Neural cell (in vitro differentiated cells): Measurements from ENCODE around the gene DAND5. TPM values are rescaled to one million over a fixed set of nuclear protein-coding genes. Genes with fewer than 3 reads are reported as not detected.

Experiments
- H2AFZ ChIP-seq: fragments of 200-600, 300-800 bp; sonication (generic), shearing (Covaris generic); 2 replicates; pipeline ENCODE4 v1.6.0; 2014; ENCODE audit warnings: low read depth, mild to moderate bottlenecking, antibody characterized with exemption, low read length, moderate library complexity
- H3F3A ChIP-seq: fragments of 200-600 bp; shearing (Covaris generic); 2 replicates; pipeline ENCODE4 v1.6.1; 2016; ENCODE audit warnings: mild to moderate bottlenecking, moderate library complexity, mixed read lengths, antibody characterized with exemption, low read length; ENCODE audit not compliant: insufficient read depth, poor library complexity, severe bottlenecking
- H3K27ac ChIP-seq: fragments of 200-600, 300-800 bp; sonication (generic), shearing (Covaris generic); 2 replicates; pipeline ENCODE4 v1.5.1; 2014; ENCODE audit warnings: mild to moderate bottlenecking, low read length, moderate library complexity
- H3K27me3 ChIP-seq: fragments of 300-800, 200-600 bp; sonication (generic), shearing (Covaris generic); 2 replicates; pipeline ENCODE4 v1.6.0; 2014; ENCODE audit warnings: mild to moderate bottlenecking, low read depth, low read length, moderate library complexity; ENCODE audit not compliant: insufficient read depth
- H3K36me3 ChIP-seq: fragments of 300-800, 200-600 bp; sonication (generic), shearing (Covaris generic); 2 replicates; pipeline ENCODE4 v1.5.1; 2014; ENCODE audit warnings: mild to moderate bottlenecking, antibody characterized with exemption, low read length, moderate library complexity; ENCODE audit not compliant: insufficient read depth
- H3K4me2 ChIP-seq: fragments of 300-800, 200-600 bp; sonication (generic), shearing (Covaris generic); 2 replicates; pipeline ENCODE4 v1.6.0; 2014; ENCODE audit warnings: mild to moderate bottlenecking, low read length
- H3K4me3 ChIP-seq: fragments of 300-800, 200-600 bp; sonication (generic), shearing (Covaris generic); 2 replicates; pipeline ENCODE4 v1.5.1; 2014; ENCODE audit warnings: mild to moderate bottlenecking, low read length, moderate library complexity
- H3K79me2 ChIP-seq: fragments of 200-600 bp; shearing (Covaris generic); replicated peaks from 2 replicates; pipeline ENCODE4 v1.6.0; 2014; ENCODE audit warnings: mild to moderate bottlenecking, low read length, moderate library complexity; ENCODE audit not compliant: insufficient read depth
- H3K9ac ChIP-seq: fragments of 300-800, 200-600 bp; sonication (generic), shearing (Covaris generic); 2 replicates; pipeline ENCODE4 v1.6.1; 2016; ENCODE audit warnings: mild to moderate bottlenecking, low read length, mixed read lengths
- H3K9me2 ChIP-seq: fragments of 200-600 bp; shearing (Covaris generic); 2 replicates; pipeline ENCODE4 v1.6.1; 2016; ENCODE audit warnings: mild to moderate bottlenecking, low read length, mixed read lengths; ENCODE audit not compliant: insufficient read depth
- H3K9me3 ChIP-seq: fragments of 200-600, 300-800 bp; sonication (generic), shearing (Covaris generic); 2 replicates; pipeline ENCODE4 v1.6.1; 2016; ENCODE audit warnings: mild to moderate bottlenecking, mixed run types, low read length, moderate library complexity, mixed read lengths
- H4K20me1 ChIP-seq: fragments of 200-600 bp; shearing (Covaris generic); 2 replicates; pipeline ENCODE4 v1.6.1; 2016; ENCODE audit warnings: mild to moderate bottlenecking, mixed run types; ENCODE audit not compliant: insufficient read depth
- CTCF ChIP-seq: fragments of 450-650 bp; IDR thresholded peaks from 2 replicates; pipeline ENCODE4 v1.5.1; 2014; ENCODE audit warnings: antibody characterized with exemption, mild to moderate bottlenecking, moderate library complexity; ENCODE audit not compliant: poor library complexity, severe bottlenecking
- EP300 ChIP-seq: fragments of 450-650 bp; conservative IDR thresholded peaks from 2 replicates; pipeline ENCODE4 v1.6.1; 2014; ENCODE audit warnings: antibody characterized with exemption, mild to moderate bottlenecking, moderate library complexity; ENCODE audit not compliant: poor library complexity, severe bottlenecking
- EZH2 ChIP-seq: fragments of 200-600, 300-800 bp; shearing (Covaris generic), sonication (generic); IDR thresholded peaks from 2 replicates; pipeline ENCODE4 v1.6.1; 2014; ENCODE audit warnings: antibody characterized with exemption, low read length, borderline replicate concordance, mild to moderate bottlenecking; ENCODE audit not compliant: insufficient read depth, poor library complexity, severe bottlenecking
- MXI1 ChIP-seq: fragments of 450-650 bp; conservative IDR thresholded peaks from 2 replicates; pipeline ENCODE4 v1.6.1; 2014; ENCODE audit warnings: antibody characterized with exemption, mild to moderate bottlenecking; ENCODE audit not compliant: poor library complexity, severe bottlenecking
- POLR2AphosphoS5 ChIP-seq: IDR thresholded peaks from 2 replicates; pipeline ENCODE4 v1.6.1; 2012
- RAD21 ChIP-seq: fragments of 450-650 bp; conservative IDR thresholded peaks from 2 replicates; pipeline ENCODE4 v1.6.1; 2014; ENCODE audit warnings: antibody characterized with exemption, mild to moderate bottlenecking, moderate library complexity
- SMC3 ChIP-seq: fragments of 450-650 bp; conservative IDR thresholded peaks from 2 replicates; pipeline ENCODE4 v1.6.1; 2014; ENCODE audit warnings: antibody characterized with exemption, mild to moderate bottlenecking, moderate library complexity; ENCODE audit not compliant: poor library complexity
- TAF1 ChIP-seq: IDR thresholded peaks from 2 replicates; pipeline ENCODE4 v1.6.1; 2012; ENCODE audit warnings: low read depth
- polyA plus RNA-seq: library from polyadenylated mRNA; depleted of rRNA; stranded (reverse); fragments of >200 nt; gene quantifications from 2 replicates; pipeline ENCODE4 v1.2.3, GENCODE V29; 2014
- TF ChIP-seq, protein P1 (sequence below): IDR thresholded peaks from 2 replicates; pipeline ENCODE4 v1.6.1; 2012; ENCODE audit warnings: borderline replicate concordance

The DAND5 gene
- polyA plus RNA-seq, 1 donor from 2014 or later = not detected

- Histone ChIP-seq H3F3A (no peaks in the 10 kb centered on the region), H3K4me2 (peak within 1 kb of the TSS; percentile 92), H3K79me2 (peaks cover 22% of the 10 kb centered on the region), H3K27ac (peak within 1 kb of the TSS; percentile 65), H3K4me3 (peak within 1 kb of the TSS; percentile 97), H3K36me3 (no peaks in the 10 kb centered on the region), H3K9ac (peak within 1 kb of the TSS; percentile 87), H3K9me3 (no peaks in the 10 kb centered on the region), H3K9me2 (no peaks in the 10 kb centered on the region), H4K20me1 (no peaks in the 10 kb centered on the region), H2AFZ (peak within 1 kb of the TSS; percentile 83), H3K27me3 (no peaks in the 10 kb centered on the region)
- TF ChIP-seq EZH2 (no peak), TAF1 (peak; percentile 94), RAD21 (no peak), SMC3 (no peak), MXI1 (peak; percentile 97), EP300 (peak; percentile 13), POLR2AphosphoS5 (peak; percentile 94), CTCF (no peak)
- TF ChIP-seq, protein P1, sequence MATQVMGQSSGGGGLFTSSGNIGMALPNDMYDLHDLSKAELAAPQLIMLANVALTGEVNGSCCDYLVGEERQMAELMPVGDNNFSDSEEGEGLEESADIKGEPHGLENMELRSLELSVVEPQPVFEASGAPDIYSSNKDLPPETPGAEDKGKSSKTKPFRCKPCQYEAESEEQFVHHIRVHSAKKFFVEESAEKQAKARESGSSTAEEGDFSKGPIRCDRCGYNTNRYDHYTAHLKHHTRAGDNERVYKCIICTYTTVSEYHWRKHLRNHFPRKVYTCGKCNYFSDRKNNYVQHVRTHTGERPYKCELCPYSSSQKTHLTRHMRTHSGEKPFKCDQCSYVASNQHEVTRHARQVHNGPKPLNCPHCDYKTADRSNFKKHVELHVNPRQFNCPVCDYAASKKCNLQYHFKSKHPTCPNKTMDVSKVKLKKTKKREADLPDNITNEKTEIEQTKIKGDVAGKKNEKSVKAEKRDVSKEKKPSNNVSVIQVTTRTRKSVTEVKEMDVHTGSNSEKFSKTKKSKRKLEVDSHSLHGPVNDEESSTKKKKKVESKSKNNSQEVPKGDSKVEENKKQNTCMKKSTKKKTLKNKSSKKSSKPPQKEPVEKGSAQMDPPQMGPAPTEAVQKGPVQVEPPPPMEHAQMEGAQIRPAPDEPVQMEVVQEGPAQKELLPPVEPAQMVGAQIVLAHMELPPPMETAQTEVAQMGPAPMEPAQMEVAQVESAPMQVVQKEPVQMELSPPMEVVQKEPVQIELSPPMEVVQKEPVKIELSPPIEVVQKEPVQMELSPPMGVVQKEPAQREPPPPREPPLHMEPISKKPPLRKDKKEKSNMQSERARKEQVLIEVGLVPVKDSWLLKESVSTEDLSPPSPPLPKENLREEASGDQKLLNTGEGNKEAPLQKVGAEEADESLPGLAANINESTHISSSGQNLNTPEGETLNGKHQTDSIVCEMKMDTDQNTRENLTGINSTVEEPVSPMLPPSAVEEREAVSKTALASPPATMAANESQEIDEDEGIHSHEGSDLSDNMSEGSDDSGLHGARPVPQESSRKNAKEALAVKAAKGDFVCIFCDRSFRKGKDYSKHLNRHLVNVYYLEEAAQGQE = peak; percentile 89
Measured at GRCh38 chr19:12937927-12938778, 31.2 kb upstream of the DAND5 start, which contains the start of gene CALR. Gene CALR, plus strand, starts transcription at chr19:12938609. Its CDS starts 71 bp downstream, at chr19:12938680.

- peak overlapping the region; percentile 87 for H3K9ac ChIP-seq
- peak overlapping the region; percentile 92 for H3K4me2 ChIP-seq
- no peaks in the 10 kb centered on the region for H4K20me1 ChIP-seq
- peak overlapping the region; percentile 97 for H3K4me3 ChIP-seq
- peaks cover 22% of the 10 kb centered on the region for H3K79me2 ChIP-seq
- no peaks in the 10 kb centered on the region for H3K9me3 ChIP-seq
- no peaks in the 10 kb centered on the region for H3K27me3 ChIP-seq
- no peaks in the 10 kb centered on the region for H3F3A ChIP-seq
- peak overlapping the region; percentile 65 for H3K27ac ChIP-seq
- H3K9me2 ChIP-seq = no peaks in the 10 kb centered on the region
- H3K36me3 ChIP-seq = no peaks in the 10 kb centered on the region
- no peak overlapping the region for H2AFZ ChIP-seq
- TF ChIP-seq RAD21 (peak; percentile 5), EZH2 (no peak)
- TF ChIP-seq, protein P1 = peak; percentile 8
Measured at GRCh38 chr19:12938779-12939601, 30.4 kb upstream of the DAND5 start.
